ENCODE measurements around the gene SLF2.

The SLF2 gene

DNA sequence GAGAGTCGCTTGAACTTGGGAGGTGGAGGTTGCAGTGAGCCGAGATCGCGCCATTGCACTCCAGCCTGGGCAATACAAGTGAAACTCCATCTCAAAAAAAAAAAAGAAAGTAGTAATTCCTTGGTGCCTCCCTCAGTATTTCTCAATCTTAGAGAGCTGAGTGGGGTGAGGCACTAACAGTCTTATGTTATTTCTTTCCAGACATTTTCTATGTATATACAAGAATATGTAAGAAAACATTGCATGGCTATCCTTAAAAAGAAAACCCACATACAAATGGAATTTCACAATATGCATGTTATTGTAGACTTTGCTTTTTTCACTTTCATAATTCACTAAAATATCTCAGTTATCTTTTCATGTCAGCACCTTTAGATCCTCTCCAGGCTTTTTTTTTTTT lies 13.6 kb upstream of the SLF2 start:
- no peak for DNase-seq (ENCODE audit: low read depth in 2 of 2)

DNA sequence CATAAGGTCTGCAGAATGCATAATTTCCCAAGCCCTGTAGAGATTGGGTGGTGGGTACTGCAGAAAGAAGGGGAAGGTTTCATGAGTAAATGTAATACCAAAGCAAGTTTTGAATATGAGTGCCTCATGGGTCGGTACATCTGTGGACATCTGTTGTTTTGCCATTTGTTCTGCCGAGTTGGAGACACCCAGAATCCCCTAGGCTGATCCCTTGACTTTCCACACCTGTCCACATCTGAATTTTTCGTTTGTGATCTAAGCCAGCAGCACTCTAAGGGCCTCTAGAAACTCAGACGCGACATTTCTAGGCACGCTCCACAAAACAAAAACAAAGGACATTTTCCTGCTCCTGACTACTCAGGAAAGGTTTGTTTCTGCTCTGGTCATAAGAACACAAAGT lies 11.7 kb upstream of the SLF2 start:
- DNase-seq (ENCODE audit: low read depth in 2 of 2), result no peak

DNA sequence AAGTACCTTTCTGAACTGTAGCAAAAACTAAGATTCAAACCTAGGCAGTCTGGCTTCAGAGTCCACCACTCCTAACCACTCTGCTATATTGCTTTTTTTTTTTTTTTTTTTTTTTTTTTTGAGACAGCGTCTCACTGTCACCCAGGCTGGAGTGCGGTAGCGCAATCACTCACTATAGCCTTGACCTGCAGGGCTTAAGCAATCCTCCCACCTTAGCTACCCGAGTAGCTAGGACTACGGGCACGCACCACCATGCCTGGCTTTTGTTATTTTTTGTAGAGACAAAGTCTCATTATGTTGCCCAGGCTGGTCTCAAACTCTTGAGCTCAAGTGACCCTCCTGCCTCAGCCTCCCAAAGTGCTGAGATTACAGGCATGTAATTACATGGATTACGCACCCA lies 10.1 kb upstream of the SLF2 start:
- DNase-seq (ENCODE audit: low read depth in 2 of 2), result no peak

DNA sequence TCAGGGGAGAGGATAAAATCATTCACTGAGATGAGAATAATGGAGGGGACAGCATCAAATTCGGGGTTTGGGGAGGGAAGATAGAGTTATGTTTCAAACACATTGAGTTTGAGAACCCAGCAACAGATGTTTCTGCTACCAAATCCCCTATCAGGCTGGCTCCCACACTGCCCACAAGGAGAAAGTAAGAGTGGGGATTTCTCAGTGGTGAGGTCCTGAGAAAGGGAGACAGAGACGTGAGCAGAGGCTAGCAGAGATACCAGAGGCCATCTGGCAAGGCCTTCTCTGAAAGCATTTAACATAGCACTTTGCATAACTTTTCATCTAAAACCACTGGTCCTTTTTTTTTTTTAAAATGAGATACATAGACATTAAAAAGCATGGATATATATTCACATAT lies 7.8 kb upstream of the SLF2 start:
- DNase-seq (ENCODE audit: low read depth in 2 of 2), result no peak

DNA sequence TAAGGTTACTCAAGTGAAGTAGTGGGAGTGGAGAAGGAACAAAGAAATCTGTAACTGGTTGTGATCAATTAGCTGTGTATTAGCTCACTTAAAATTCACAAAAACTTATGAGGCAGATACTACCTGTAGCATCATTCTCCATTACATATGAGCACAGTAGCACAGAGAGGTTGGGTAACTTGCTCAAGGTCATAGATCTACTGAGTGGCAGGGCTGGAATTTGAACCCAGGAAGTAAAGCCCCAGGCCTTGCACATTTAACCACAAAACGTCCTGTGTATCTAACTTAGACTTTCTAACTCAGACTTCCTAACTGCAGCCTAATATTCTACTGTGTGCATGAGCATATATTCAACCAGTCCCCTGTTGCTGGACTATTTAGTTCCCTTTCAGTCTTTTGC lies 5.6 kb upstream of the SLF2 start:
- no peak for DNase-seq (ENCODE audit: low read depth in 2 of 2)

DNA sequence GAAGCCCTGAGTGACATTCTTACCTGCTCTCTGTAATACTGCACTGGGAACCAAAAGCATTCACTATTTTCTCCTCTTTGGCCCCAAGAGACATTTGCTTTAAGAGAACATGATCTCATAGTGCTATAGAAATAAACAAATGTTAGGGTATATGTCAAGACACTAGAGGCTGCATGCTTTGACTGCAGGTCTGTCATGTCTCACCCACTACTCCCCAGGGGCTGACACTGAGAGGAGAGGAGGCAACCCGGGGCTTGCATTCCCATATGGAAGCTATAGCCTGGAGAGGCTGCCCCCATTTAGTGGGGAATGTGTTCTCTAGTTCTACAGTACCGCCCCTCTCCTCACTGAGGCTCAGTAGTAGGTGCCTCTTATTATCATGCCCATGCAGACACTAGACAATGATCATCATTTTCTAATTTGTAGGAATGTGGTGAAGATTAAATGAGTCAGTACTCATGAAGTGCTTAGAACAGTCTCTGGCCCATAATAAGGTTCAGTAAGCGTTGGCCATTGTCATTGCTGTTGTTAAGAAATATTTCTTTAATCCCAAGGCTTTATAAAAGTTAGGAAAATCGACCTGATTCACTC lies 4.9 kb upstream of the SLF2 start:
- DNase-seq (ENCODE audit: low read depth in 2 of 2), result no peak

DNA sequence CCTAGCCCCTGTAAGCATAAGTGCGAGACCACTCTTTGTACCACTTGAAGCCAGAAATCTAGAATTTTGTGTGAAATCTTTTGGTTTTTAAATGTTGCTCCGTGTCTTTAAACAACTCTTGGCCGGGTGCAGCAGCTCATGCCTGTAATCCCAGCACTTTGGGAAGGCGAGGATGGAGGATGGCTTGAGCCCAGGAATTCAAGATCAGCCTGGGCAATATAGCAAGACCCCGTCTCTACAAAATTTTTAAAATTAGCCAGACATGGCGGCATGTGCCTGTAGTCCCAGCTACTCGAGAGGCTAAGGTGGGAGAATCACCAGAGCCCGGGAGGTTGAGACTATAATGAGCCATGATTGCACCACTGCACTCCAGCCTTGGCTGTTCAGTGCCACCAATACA lies 4.4 kb upstream of the SLF2 start:
- no peak for DNase-seq (ENCODE audit: low read depth in 2 of 2)

DNA sequence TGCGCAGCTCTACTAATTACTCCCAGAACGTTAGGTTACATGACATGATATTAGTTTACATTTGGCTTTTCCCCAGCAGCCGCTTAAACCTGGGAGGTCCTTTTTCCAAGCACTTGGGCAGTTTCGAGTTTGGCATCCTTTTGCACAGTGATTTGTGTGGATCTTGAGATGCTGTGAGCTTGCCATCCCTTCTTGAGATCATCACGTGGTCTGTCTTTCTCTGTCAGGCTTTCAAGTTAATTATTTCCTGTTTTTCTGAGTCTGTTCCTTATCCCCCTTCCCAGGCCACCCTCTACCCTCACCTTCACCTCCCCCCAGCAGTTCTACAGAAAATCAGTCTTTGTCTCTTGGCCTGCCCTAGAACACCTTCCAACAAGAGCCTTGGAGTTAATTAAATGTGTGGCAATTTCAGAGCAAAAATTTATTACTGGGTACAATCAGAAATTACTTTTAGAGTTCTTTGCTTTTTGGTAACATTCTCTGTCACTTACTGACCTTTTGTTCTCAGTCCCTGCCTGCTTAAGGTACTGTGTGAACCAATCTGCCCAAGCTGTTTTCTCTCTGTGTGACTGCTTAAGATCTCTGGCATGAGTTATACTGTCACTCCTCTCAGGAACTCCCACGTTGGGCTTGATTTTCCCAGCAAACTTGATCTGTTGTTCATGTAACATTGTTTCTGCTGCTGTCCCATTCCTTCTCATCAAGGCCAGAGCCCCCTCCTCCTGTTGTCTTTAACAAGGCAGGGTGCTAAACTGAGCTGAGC lies 3.1 kb upstream of the SLF2 start:
- DNase-seq (ENCODE audit: low read depth in 2 of 2), result no peak

DNA sequence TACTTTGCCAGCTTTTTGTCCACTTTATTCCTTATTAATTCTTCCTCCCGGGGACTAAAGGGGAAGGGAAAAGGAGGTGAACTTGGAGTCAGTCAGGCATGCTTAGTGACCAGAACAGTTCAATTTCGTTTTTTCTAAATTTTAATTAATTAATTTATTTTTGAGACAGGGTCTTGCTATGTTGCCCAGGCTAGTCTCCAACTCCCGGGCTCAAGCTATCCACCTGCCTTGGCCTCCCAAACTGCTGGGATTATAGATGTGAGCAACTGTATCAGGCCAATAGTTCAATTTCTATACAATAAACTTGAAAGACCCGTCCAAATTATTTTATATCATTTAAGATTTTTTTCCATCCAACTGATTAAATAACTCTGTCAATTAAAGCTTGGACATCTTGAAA lies 1.3 kb upstream of the SLF2 start:
- no peak for DNase-seq (ENCODE audit: low read depth in 2 of 2)

DNA sequence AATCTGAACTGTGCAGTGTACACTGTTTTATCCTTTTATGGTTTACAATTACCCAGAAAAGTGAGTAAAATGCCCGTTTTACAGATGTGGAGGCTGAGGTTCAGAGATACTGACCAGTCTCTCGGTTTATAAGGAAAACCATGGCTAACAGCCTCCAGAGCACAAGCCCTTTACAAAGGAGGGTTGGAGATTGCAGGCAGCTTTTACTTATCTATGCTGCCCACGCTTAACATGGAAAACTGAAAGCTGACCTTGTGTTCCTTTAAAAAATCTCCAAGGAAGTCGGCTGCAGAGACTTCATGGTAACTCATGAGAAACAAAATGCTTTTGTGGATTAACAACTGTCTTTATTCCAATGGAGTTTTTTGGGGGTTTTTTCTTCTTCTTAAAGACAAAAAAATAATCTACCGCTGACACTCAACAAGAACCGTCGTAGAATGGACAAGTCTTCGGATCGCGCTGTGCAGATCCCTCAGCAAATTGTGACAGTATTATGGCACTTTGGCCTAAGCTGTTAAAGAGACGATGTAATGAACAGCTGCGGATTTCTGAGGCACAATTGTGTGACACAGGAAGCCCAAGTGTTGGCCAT lies 654 bp upstream of the SLF2 start:
- no peak for DNase-seq (ENCODE audit: low read depth in 2 of 2)

DNA sequence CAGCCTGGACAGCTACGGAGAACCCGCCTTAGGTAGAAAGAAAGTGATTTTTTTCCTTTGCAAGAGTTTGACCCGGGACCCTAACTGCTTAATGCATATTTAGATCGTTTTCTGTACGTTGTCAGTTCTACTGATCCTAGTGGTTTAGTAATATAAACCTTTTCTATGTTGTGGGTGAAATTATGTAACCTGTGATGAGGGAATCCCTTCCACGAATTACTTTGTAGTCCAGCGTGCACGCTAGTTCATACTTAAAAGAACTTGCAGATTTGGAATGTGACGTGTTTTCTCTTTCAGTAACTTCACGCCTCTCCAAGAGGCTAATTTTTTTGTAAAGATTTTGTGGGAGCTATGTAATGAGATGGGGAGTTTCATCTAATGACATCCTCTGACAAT lies 705 bp downstream of the SLF2 start:
- no peak for DNase-seq (ENCODE audit: low read depth in 2 of 2)

DNA sequence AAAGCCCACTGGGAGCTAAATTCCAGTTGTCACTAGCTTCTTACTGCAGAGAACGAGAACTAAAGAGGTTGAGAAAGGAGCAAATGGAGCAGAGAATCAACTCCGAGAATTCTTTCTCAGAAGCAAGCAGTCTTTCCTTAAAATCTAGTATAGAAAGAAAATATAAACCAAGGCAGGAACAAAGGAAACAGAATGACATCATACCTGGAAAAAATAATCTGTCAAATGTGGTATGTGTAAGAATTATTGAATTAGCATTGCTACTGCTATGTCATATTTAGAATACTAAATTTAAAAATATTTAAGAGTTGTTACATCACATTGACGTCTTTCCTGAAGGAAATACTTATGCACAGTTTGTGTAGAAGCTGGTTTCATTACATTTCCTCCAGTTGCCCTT lies 4.3 kb downstream of the SLF2 start:
- DNase-seq (ENCODE audit: low read depth in 2 of 2), result no peak

DNA sequence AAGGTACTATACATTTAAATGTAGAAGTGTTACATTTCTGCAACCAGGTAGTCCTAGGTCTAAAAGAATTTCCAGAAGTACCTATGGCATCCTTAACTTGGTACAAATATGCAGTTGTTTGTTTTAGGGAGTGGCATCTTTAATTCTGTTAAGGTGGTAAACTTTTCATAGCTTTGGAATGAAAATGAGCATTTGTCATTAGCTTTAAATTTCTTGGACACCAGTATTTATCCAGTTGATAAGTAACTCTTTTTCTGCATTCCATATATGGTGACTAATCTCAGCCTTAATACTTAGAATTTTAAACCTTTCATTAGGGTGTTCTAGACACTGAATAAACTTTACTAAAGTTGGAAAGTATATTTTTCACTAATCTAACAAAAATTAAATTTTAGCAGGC lies 10.8 kb downstream of the SLF2 start:
- DNase-seq (ENCODE audit: low read depth in 2 of 2), result no peak

DNA sequence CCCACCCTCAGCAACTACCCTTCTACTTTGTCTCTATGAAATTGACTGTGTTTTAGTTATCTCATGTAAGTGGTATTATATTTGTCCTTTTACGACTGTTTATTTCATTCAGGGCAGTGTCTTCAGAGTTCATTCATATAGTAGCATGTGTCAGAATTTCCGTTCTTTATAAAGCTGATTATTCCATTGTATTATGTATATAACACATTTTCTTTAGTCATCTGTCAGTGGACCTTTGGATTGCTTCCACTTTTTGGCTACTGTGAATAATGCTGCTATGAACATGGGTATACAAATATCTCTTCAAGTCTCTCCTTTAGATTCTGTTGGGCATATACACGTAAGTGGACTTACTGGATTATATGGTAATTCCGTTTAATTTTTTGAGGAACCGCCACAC lies 14.5 kb downstream of the SLF2 start:
- no peak for DNase-seq (ENCODE audit: low read depth in 2 of 2)

DNA sequence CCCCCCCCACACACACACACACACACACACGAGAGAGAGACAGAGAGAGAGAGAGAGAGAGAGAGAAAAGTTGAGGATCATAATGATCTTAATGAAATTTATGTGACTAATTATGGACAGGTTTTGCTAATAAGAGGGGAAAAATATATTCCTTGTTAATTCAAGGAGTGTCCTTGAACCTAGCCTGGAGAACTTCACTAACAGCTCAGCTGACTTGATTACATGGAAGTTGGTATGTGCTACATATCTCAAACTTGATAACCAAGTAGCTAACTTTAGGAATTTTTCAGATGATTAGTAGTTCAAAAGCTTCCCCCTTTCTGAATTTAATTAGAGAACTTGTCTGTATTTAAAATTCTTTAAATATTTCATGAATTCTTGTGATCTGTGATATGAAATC lies 15.3 kb downstream of the SLF2 start:
- DNase-seq (ENCODE audit: low read depth in 2 of 2), result no peak

DNA sequence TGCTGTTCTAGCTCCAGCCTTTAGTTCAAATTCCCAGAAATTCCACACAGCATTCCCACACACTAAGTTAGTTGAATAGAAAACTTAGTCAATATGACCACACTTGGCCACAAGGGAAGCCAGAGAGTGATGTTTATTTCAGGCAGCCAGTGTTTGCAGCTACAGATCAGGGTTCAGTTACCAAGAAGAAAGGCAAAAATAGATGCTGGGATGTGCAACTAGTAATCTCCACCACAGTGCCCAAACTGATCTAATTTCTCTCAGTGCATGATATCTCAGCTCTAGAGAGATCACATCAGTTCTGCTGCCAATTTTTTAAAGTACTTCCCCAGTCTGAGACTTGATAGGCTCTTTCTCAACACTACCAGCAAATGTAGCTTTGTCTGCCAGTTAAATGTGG lies 17.6 kb downstream of the SLF2 start:
- no peak for DNase-seq (ENCODE audit: low read depth in 2 of 2)

DNA sequence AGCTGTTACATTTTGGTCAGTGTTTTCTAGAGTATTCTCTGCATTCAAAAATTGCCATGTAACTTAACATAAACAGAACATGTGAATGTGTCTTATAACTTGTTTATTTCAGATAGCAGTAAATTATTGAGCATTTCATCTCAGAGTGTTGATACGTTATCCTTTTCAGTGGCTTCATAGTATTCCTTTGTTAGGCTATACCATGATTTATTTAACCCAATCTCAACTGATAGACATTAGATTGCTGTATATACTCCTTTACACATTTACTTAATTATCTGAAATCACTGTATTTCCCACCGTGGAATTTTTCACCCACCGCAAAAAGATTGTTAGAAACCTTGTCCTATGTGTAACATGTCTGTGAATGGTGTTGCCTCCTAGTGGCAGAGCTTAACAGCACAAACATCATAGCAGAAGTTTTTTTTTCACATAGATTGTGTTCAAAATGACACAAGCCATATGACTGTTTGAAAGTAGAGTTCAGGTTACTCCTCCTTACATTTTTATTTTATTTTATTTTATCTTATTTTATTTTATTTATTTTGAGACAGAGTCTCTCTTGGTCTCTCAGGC lies 21.4 kb downstream of the SLF2 start:
- no peak for DNase-seq (ENCODE audit: low read depth in 2 of 2)

DNA sequence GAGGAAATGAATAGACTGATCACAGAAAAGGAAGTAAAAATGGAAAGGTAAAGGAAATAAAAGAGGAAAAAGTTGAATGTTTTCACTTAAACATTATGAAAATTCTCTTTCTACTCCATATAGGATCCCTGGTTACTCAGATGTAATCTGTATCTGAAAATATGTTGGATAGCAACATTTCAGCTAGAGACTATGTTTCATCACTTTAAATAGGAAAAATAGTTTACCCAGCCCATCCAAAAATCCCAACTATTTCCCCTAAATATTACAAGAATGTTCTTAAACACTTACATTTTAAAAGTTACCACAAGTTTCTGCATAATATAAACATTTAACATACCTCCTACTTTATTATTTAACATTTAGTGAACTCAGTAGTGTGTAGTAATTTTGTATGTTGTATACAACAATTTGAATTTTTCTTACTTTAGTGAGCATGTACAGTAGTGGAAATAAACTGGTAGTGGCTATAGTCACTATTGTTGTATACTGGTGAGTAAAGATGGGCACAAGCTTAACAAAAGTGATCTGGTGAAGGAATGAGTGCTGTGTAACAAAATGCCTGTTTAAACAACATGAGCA lies 27.1 kb downstream of the SLF2 start:
- no peak for DNase-seq (ENCODE audit: low read depth in 2 of 2)

DNA sequence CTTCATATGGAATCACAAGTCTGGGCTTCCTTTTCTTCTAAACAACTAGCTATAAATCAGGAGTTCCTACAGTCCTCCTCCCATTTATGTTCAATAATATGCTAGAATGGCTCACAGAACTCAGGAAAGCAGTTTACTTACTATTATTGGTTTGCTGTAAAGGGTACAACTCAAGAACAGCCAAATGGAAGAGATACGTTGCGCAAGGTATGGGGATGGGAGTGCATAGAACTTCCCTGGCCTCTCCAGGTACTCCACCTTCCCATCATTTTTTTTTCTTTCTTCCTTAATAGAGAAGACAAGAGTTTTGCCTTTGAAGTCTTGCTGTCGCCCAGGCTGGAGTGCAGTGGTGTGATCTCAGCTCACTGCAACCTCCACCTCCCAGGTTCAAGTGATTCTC lies 29.5 kb downstream of the SLF2 start:
- DNase-seq (ENCODE audit: low read depth in 2 of 2), result no peak

DNA sequence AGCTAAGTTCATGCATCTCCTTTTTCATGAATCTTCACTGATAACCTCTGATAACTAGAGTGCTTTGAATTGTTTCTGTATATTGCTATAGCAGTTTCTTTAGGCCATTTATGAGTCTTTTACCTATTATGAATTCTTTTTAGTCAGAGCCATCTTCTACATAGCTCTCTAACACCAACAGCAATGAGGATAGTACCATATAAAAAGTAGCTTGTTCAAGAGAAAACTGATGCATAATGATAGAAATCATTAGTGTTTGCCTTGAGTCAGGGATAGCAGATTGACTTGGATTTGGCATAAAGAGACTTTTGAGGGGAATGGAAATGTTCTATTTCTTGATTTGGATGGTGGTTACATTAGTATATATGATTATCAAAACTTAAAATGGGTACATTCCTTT lies 30.7 kb downstream of the SLF2 start:
- no peak for DNase-seq (ENCODE audit: low read depth in 2 of 2)

DNA sequence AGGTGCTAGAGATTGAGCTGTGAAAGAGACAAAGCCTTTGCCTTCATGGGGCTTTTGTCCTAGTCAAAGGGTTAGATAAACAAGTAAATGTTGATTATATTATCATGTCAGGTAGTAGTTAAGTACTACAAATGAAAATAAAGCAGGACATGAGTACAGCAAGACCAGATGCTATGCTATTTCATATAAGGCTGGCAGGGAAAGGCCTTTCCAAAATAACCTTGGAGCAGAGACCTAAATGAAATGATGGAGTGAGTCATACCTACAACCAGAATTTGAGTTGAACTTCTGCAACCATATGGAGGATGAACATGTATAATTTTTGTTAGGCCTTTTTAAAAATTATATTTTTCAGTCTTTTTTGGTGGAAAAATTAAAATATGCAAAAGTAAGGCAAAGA lies 33.0 kb downstream of the SLF2 start:
- DNase-seq (ENCODE audit: low read depth in 2 of 2), result no peak

DNA sequence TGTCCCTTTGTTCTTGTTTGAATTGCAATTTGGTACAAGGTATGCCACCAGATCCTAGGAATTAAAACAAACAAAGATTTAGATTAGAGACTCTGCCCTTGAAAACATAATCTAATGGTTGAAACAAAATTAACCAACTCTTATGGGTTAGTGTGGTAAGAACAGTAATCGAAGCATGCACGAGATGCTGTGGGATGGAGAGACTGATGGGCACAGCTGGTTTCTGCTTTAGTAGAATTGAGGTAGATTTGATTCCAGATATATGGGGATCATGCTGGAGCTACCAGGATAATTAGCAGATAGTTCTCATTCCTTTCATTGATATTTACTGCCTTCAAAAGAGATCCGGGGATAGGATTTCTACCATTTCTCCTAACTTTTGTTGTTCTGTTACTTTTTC lies 36.2 kb downstream of the SLF2 start:
- DNase-seq (ENCODE audit: low read depth in 2 of 2), result no peak

DNA sequence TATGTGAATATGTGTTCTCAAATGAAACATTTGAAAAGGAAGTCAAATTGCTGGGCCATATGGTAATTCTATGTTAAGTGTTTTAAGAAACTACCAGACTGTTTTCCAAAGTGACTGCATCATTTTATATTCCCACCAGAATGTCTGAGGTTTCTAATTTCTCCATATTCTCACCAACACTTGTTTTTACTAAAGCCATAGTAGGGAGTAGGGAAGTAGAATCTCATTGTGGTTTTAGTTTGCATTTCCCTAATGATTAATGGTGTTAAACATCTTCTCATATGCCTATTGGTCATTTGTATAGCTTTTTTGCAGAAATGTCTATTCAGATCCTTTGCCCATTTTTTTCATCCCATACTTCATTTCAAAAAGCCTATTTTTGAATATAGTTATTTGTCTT lies 47.5 kb downstream of the SLF2 start:
- no peak for DNase-seq (ENCODE audit: low read depth in 2 of 2)
